MCF 10A (cell line): ENCODE results near the gene ACYP2. TPM values are rescaled to one million over a fixed set of nuclear protein-coding genes. Genes with fewer than 3 reads are reported as not detected.

Experiments
- BruUV-seq: library from RNA; stranded (reverse); fragments of 400-500 nt; replicated peaks from 2 replicates; lab custom pipeline; 2021; lab: Mats Ljungman, UMichigan
- CTCF ChIA-PET: fragments of 300-600 bp; sonication (Branson Sonifier 250); formaldehyde crosslinking; extraction: SDS; loops from one replicate; lab custom pipeline; 2021; ENCODE audit warnings: antibody characterized with exemption, inconsistent platforms; lab: Yijun Ruan, JAX
- POLR2A ChIA-PET: fragments of 300-600, 350-650 bp; sonication (Branson Sonifier 250); formaldehyde crosslinking; extraction: SDS; loops from one replicate; lab custom pipeline; 2020; ENCODE audit warnings: antibody characterized with exemption, inconsistent platforms; lab: Yijun Ruan, JAX
- DNase-seq: peaks from one replicate; pipeline ENCODE4 v3.0.0-alpha.2; 2018; ENCODE audit not compliant: unreplicated experiment
- H3K27ac Mint-ChIP-seq: one replicate; pipeline ENCODE4 v1.8.0; 2022; ENCODE audit warnings: mild to moderate bottlenecking, low read depth, mixed read lengths; ENCODE audit not compliant: unreplicated experiment
- H3K27me3 Mint-ChIP-seq: one replicate; pipeline ENCODE4 v1.8.0; 2022; ENCODE audit warnings: mixed read lengths; ENCODE audit not compliant: insufficient read depth, unreplicated experiment
- H3K36me3 Mint-ChIP-seq: one replicate; pipeline ENCODE4 v1.8.0; 2022; ENCODE audit warnings: mild to moderate bottlenecking, moderate library complexity, mixed read lengths; ENCODE audit not compliant: insufficient read depth, unreplicated experiment
- H3K4me1 Mint-ChIP-seq: one replicate; pipeline ENCODE4 v1.8.0; 2022; ENCODE audit warnings: mixed read lengths; ENCODE audit not compliant: insufficient read depth, unreplicated experiment
- H3K4me3 Mint-ChIP-seq: one replicate; pipeline ENCODE4 v1.8.0; 2022; ENCODE audit warnings: mild to moderate bottlenecking, moderate library complexity, mixed read lengths; ENCODE audit not compliant: unreplicated experiment
- H3K9me3 Mint-ChIP-seq: one replicate; pipeline ENCODE4 v1.8.0; 2022; ENCODE audit warnings: mixed read lengths; ENCODE audit not compliant: unreplicated experiment
- intact Hi-C: fragments of 100-400 bp; cut with micrococcal nuclease; formaldehyde crosslinking; loops from 2 replicates; pipeline ENCODE4 v1.14.1; 2022
- total RNA-seq: library from RNA; stranded (reverse); gene quantifications from 2 replicates; pipeline ENCODE4 v1.2.3, GENCODE V29; 2022
- TF ChIP-seq, protein P1 (sequence below): fragments of 200-600 bp; IDR thresholded peaks from one replicate; pipeline ENCODE4 v1.8.0; 2022; ENCODE audit warnings: antibody characterized with exemption, mild to moderate bottlenecking; ENCODE audit not compliant: unreplicated experiment

ACYP2 gene
- total RNA-seq, 1 experiment from 2014 or later: 14.3 TPM

DNA sequence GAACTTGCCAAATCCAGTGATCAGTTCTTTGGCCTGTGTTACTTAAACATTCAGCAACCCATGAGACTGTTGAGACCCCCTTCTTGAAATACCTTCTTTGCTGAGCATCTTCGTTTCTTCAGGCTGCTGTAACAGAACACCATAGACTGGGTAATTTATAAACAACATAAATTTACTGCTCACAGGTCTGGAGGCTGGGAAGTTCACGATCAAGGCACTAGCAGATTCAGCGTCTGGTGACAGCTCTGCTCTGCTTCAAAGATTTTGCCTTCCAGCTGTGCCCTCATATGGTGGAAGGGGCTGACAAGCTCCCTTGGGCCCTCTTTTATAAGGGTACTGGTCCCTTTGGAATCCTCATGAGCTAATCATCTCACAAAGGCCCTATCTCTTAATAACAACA is 169.4 kb downstream of the ACYP2 start:
- intact Hi-C loops: no loop called here
- POLR2A ChIA-PET: no interaction called here
- TF ChIP-seq, protein P1, sequence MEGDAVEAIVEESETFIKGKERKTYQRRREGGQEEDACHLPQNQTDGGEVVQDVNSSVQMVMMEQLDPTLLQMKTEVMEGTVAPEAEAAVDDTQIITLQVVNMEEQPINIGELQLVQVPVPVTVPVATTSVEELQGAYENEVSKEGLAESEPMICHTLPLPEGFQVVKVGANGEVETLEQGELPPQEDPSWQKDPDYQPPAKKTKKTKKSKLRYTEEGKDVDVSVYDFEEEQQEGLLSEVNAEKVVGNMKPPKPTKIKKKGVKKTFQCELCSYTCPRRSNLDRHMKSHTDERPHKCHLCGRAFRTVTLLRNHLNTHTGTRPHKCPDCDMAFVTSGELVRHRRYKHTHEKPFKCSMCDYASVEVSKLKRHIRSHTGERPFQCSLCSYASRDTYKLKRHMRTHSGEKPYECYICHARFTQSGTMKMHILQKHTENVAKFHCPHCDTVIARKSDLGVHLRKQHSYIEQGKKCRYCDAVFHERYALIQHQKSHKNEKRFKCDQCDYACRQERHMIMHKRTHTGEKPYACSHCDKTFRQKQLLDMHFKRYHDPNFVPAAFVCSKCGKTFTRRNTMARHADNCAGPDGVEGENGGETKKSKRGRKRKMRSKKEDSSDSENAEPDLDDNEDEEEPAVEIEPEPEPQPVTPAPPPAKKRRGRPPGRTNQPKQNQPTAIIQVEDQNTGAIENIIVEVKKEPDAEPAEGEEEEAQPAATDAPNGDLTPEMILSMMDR: no peak
- H3K36me3 Mint-ChIP-seq: no peaks in the 10 kb centered on the region
- BruUV-seq: no TSS peak
- H3K27ac Mint-ChIP-seq: no peak overlapping the region
- H3K27me3 Mint-ChIP-seq: no peaks in the 10 kb centered on the region
- no peak for DNase-seq
- no peaks in the 10 kb centered on the region for H3K4me1 Mint-ChIP-seq
- CTCF ChIA-PET: no interaction called here
- no peak overlapping the region for H3K4me3 Mint-ChIP-seq
- H3K9me3 Mint-ChIP-seq: no peaks in the 10 kb centered on the region

DNA sequence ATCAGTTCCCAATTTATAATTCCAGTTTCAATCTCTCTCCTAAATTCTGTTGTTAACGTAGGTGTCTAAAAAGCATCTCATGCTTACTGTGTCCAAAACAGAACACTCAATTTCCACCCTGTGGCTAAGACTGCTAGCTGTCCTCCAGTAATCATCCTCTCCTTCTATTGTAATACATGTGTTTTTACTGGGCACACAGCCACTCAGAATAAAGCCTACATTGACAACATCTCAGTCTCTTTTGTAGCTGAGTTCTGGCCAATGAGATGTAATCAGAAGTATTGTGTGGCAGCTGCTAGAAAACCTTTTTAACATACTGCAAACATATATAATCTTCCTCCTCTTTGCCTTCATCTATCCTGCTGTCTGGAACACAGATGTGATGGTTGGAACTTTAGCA is 170.0 kb downstream of the ACYP2 start:
- H3K4me3 Mint-ChIP-seq: no peak overlapping the region
- no peaks in the 10 kb centered on the region for H3K9me3 Mint-ChIP-seq
- intact Hi-C loops: no loop called here
- TF ChIP-seq, protein P1: no peak
- ChIA-PET POLR2A (no interaction called here), CTCF (no interaction called here)
- no peaks in the 10 kb centered on the region for H3K36me3 Mint-ChIP-seq
- H3K27me3 Mint-ChIP-seq: no peaks in the 10 kb centered on the region
- BruUV-seq: no TSS peak
- H3K4me1 Mint-ChIP-seq: no peaks in the 10 kb centered on the region
- H3K27ac Mint-ChIP-seq: no peak overlapping the region
- no peak for DNase-seq

DNA sequence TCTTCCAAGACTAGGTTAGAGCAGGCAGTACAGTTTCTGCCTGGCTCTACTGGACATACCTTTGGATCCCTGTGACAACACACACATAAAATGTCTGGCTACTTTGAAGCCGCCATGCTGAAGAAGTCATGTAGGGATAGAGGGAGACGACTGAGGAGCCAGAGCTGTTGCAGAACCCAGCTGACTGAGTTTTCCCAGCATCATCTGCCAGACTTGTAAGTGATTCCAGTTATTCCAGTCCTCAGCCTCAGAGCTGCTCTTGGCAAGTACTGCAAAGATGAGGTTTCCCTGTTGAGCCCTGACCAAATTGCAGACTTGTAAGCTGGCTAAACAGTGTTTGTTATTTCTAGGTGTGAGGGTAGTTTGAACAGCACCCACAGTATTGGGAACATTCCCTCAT is 172.1 kb downstream of the ACYP2 start:
- H3K4me3 Mint-ChIP-seq: no peak overlapping the region
- TF ChIP-seq, protein P1: no peak
- H3K27ac Mint-ChIP-seq: no peak overlapping the region
- intact Hi-C loops: no loop called here
- no peaks in the 10 kb centered on the region for H3K36me3 Mint-ChIP-seq
- no peaks in the 10 kb centered on the region for H3K4me1 Mint-ChIP-seq
- no peak for DNase-seq
- ChIA-PET CTCF (interaction anchor here (1.3 kb wide), 2 partner anchors 17 to 369 kb away, joined by 3 to 4 read pairs; no protein-coding TSS in a partner anchor), POLR2A (interaction anchor here (0.6 to 0.7 kb wide), 3 partner anchors 35 to 496 kb away, joined by 3 read pairs; no protein-coding TSS in a partner anchor)
- no peaks in the 10 kb centered on the region for H3K27me3 Mint-ChIP-seq
- no peaks in the 10 kb centered on the region for H3K9me3 Mint-ChIP-seq
- BruUV-seq: no TSS peak

DNA sequence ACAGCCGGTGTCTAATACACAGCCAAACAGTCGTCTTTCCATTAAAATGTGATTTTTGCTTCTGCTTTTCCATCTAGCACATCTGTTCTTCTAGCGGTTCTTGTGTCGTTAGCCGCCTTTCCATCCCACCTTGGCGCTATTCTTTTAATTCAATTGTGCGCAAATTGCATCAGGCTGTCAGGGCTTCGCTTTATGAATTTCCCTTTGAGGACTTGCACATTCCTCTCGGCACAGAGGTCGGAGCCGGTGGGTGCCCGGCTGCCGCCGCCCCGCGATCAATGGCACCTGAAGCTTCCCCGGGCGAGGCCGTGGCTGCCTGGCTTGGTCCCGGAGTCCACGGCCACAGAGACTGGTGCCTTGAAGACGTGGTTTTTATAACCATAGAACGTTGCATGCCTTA is 174.5 kb downstream of the ACYP2 start:
- Mint-ChIP-seq H3K27ac (no peak overlapping the region), H3K4me1 (no peaks in the 10 kb centered on the region), H3K36me3 (no peaks in the 10 kb centered on the region), H3K9me3 (no peaks in the 10 kb centered on the region), H3K27me3 (no peaks in the 10 kb centered on the region), H3K4me3 (no peak overlapping the region)
- intact Hi-C loops: no loop called here
- TF ChIP-seq, protein P1: no peak
- POLR2A ChIA-PET: no interaction called here
- CTCF ChIA-PET: interaction anchor here (1.6 kb wide), 1 partner anchor 183 kb away, joined by 3 read pairs; no protein-coding TSS in a partner anchor
- no TSS peak for BruUV-seq
- DNase-seq: no peak
